CD4-positive, alpha-beta T cell treated with Interferon gamma for 1 hour (primary cell): ENCODE data around the gene NCBP2L.
A peak's percentile ranks its signal among the peaks of the same experiment; 100 is the strongest.

Source experiments
- DNase-seq: peaks from one replicate; pipeline ENCODE4 v3.0.0-alpha.2; 2020

Gene NCBP2L

DNA sequence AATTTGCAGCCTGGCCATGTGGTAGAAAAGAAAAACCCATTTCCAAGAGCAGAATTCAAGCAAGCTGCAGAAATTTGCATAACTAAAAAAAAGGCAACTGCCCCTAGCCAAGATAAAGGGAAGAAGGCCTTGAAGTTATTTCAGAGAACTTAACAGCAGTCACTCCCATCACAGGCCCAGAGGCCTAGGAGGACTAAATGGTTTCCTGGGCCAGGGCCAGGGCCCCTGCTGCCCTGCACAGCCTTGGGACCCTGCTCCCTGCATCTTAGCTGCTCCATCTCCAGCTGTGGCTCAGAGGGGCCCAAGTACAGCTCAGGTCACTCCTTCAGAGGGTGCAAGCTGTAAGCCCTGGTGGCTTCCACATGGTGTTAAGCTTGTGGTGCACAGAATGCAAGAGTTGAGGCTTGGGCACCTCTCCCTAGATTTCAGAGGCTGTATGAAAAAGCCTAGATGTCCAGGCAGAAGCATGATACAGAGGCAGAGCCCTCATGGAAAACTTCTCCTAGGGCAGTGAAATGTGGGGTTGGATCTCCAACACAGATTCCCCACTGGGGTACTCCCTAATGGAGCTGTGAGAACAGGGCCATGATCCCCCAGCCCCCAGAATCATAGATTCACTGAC is 41.5 kb downstream of the NCBP2L start:
- no peak for DNase-seq

DNA sequence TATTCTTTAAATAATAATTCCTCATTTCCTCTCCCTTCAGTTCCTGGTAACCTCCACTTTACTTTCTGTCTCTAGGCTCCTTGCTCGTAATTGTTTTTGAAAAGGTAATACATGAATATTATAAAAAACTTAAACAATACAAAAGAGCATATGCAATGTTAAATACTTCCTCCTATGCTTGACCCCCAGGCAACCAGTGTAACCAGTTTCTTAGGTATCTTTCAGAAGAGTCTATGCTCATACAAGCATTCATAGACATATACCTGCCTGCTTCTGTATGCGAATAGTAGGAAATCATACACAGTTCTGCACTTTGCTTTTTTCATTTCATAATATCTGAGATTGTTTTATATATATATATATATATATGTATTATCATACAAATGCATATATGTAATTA is 45.5 kb downstream of the NCBP2L start:
- no peak for DNase-seq

DNA sequence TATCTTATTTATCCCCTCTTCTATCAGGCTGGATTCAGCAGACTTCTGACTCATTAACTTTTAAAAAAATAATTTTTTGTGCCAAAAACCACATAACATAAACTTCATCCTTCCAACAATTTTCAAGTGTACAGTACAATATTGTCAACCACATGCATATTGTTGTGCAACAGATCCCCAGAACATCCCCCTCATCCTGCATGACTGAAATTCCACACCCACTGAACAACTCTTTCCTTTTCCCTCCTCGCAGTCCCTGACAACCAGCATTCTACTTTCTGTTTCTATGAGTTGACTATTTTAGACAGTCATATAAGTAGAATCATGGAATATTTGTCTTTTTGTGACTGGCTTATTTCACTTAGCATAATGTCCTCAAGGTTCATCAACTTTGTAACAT is 45.9 kb downstream of the NCBP2L start:
- DNase-seq = no peak

DNA sequence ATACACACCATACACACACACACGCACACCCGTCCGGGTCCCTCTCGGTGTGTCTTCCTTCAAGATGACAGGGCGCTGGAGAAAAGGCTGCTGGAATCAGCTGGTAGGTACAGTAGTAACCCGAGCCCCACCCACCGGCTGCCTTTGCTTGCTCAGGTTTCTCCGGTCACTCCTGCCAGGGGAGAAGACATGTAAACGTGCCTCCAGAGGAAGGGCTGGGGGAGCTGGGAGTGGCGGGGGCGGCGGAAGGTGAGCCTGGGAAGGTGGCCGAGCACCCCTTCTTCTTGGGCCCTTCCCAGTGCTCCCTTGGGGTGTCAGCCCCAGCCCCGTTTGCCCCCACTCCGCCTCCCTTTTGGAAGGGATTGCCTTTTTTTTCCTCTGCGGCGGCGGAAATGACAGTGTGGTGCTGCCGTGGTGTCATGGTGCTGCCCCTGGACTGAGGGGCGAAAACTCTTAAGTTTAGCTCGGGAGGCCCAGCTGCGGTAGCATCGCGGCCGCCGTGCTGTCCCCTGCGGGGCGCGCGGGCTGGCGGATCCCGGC is 48.2 kb downstream of the NCBP2L start, which contains the start of gene MID2:
MID2 (plus strand) TSS at position 169 of the 540 bp plus-strand sequence. CDS start 561 bp downstream, outside the sequence.
- peak; percentile 42 for DNase-seq

DNA sequence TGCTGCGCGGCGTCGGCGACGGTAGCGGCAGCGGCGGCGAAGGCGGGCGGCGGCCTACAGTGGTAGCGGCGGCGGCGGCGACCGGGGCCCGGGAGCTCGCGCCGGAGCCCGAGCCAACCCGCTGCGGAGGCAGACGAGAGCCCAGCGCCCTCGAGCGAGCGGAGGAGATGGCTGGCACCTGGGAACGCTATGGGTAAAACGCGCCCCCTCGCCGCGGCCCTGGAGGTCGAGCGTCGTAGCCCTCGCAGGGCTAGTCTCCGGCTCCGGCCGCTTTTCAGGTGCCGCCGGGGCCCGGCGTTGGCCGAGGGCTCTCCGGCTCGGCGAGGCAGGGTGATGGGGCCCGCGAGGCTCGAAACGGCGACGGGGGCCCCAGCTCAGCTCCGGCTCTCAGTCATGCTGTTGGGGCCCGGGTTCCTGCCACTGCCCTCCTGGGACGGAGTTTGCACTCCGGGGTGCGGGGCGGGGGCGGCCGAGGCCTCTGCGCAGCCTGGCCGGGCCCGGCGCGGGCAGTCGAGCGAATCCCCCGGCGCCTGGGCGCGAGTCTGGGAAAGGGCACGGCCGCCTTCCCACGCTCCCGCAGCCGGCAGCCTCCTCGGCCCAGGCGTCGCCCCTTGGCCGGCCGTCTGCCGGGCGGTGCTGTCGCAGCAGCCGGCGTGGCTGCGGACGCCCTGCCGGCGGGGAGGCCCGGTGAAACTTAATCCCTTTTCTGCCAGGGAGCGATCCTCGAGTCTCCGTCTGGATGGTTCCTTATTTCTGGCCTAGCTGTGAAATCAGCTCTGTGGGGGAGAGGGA is 48.9 kb downstream of the NCBP2L start:
- DNase-seq = peak; percentile 5

DNA sequence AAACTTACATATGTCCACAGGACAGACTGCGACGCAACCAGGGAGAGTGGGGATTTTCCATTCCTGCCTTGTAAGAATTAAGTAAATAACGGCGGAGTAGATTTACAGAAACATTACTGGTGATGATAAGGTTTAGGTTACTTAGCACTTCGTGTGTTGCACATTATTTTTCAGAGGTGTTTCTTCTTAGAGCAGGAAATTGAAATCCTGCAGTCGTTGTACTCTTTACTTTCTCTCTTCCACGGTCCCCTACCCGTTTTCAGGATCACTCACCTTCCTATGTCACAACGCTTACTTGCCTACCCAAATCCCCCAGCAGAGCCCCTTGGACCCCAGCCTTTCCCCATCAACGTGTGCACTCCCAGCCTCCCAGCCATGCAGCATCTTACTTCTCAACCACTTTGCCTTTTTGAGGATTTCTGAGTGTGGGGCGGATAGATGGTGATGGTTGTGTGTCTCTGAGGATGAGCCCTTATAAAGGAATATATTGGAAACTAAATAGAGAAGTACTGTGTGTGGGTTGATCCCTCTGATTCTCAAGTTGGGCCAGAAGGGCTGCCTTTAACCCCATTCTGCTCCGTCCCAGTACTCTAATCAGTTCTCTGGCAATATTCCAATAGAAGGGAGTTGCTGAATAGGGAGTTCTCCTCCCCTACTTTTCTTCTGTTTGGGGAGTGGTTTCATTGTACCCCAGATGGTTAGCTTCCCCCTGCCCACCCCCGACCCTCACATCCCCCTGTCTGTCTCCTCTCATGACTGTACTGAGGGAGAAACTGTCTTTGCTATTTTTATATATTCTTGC is 49.7 kb downstream of the NCBP2L start:
- DNase-seq = no peak

DNA sequence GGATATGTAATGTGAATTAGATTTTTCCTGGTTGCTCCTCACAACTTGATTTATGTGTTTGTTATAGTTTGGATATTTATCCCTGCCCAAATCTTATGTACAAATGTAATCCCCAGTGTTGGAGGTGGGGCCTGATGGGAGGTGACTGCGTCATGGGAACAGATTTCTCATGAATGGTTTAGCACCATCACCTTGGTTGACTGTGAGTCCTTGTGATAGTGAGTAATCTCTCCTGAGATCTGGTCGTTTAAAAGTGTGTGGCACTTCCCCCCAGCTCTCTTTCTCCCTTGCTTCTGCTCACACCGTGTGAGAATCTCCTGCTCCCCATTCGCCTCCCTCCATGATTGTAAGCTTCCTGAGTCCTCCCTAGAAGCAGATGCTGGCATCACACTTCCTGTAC is 50.3 kb downstream of the NCBP2L start:
- no peak for DNase-seq

DNA sequence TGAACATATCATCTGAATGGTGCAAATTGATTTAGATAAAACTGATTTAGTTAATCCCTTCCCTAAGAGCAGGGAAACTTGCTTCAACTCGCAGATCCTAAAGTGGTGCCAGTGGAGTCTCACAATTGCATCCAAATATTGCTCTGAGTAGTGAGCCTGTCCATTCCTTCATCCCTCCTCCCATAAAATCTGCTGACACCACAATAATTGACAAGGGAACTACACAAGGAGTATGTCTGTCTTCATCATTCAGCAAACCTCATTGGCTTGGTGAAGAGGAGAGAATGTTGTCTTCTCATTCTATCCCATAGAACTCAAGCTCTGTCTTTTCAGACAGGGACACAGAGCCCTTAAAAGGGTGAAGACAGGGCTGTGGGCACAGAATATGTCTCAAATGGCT is 52.3 kb downstream of the NCBP2L start:
- DNase-seq = no peak

DNA sequence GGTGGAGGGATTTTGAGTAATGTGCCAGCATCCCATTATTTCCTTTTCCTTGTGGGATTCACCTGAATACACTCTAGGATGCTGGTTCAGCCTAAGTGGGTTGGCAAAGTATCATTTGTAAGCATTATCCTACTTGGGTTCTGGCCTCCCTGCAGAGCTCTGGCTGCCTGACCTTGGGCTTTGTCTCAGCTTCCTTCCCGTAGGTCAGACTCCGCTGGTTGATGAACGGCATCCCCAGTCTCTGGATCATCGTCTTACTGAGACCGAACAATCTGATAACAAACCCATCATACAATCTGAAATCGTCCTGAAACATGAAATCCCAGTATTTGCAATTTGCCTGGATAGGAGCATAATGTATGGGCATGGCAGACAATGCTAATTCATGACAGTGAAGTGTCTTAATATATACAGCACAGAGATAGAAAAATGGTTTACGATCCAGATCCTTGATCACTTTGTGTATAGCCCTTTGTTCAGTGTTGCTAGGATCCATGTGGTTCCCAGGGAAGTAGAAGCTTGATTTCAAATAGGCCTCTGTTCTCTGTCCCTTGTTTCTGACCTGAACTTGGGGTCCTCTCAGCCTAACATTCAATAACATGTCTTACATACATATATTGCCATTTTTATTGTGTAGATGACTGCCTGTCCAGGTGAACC is 53.7 kb downstream of the NCBP2L start:
- DNase-seq = no peak

DNA sequence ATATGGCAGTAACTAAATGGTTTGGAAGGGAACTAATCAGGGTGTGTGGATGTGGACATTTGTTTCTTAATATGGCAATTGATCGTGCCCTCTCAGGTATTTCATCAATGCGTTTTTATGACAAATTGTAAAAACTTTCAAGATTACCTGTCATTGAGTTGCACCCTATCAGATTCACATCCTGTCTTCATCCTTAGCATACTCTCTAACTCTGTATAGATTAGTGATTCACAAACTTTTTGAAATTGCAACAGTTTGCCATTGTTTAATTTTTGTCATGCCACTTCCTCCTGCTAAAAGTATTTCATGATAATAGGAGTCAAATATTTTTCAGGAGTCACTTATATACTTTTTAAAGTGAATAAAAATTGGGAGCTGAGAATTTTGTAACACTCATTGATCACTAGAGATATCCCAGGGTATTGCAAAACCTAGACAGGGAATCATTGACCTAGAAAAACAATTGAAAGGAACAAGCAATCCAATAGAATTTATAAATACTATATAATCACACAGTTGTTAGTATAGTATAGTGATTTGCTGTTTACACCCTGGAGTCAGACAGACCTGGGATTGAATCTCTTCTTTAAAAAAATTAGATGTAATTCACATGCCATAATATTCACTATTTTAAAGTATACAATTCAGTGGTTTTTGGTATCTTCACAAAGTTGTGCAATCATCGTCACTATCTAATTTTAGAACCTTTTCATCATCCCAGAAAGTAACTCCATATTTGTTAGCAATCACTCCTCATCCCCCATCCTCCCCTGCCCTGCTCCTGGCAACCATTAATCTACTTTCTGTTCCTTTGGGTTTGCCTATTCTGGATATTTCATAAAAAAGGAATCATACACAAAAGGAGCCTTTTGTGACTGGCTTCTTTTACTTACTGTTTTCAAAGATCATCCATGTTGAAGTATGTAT is 57.0 kb downstream of the NCBP2L start:
- DNase-seq = no peak

DNA sequence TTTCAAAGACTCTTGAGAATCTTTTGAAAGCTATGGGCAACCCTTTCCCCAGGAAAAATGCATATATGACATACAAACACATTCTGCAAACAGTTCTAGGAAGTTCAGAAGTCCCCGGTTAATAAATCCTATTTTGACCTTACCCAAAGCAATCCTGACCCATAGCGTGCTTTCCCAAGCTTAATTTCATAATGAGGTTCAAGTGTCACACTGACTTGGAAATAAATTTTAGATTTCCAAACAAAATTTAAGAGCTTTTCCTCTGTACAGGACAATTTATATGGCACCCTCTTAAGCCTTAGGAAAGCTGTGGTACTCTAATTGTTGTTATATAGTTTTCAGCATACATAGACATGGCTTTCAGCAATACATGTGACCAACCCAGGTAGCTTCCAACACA is 59.4 kb downstream of the NCBP2L start:
- no peak for DNase-seq

DNA sequence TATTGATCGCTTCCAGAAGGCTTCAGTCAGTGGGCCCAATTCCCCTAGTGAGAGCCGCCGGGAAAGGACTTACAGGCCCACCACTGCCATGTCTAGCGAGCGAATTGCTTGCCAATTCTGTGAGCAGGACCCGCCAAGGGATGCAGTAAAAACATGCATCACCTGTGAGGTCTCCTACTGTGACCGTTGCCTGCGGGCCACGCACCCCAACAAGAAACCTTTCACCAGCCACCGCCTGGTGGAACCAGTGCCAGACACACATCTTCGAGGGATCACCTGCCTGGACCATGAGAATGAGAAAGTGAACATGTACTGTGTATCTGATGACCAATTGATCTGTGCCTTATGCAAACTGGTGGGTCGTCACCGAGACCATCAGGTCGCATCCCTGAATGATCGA is 63.4 kb downstream of the NCBP2L start:
- no peak for DNase-seq

DNA sequence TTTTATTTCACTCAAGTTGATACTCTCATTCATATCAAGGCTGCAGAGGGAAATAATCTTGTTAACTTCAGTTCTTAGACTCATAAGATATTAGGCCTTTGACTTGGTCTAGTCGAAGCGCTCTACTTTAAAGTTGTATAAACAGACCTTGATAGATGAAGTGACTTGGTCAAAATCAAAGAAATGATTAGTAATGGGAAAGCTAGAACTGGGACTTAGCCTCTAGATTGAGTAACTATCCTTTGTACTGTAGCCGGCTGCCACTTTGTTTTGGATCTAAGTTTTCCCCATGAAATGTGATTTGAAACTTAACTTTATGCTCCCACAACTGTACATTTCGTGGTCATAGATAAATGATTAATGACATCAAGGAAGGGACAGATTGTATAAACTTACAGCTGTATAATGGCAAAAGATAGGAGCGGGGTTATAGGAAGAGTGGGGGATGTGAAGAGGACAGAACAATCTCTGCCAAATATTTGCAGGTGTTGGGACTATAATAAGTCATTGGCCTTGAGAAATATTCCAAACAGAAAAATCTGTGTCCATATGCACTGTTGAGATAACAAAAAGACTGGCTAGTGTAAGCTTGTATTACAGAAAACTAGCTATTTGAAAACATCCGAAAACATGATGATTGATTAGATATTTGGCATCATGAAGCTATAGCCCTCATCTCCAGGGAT is 65.3 kb downstream of the NCBP2L start:
- DNase-seq = no peak
